Thoracic aorta (tissue), 2 donors: Measurements from ENCODE around the gene KIAA1755. TPM values are rescaled to one million over a fixed set of nuclear protein-coding genes. Genes with fewer than 3 reads are reported as not detected.

Source experiments
- ATAC-seq: fragments of 150-250 bp; one replicate; pipeline ENCODE4 v1.8.0; 2017; ENCODE audit warnings: low read depth; ENCODE audit not compliant: insufficient number of reproducible peaks, low FRiP score
- DNase-seq: peaks from one replicate; pipeline ENCODE4 v3.0.0-alpha.2; 2020; ENCODE audit warnings: low spot score
- H3K27ac ChIP-seq, 2 donors: fragments of 200-600 bp; sonication (generic); 1 replicate in 1 of 2; 2 replicates in 1 of 2; pipeline ENCODE4 v1.5.1; 2016; ENCODE audit warnings: mild to moderate bottlenecking in 2 of 2, moderate library complexity in 2 of 2
- H3K27me3 ChIP-seq: fragments of 200-600 bp; sonication (generic); replicated peaks from 2 replicates; pipeline ENCODE4 v1.6.0; 2016; ENCODE audit warnings: mild to moderate bottlenecking; ENCODE audit not compliant: insufficient read depth
- H3K36me3 ChIP-seq: fragments of 200-600 bp; sonication (generic); one replicate; pipeline ENCODE4 v1.5.1; 2016
- H3K4me1 ChIP-seq, 2 donors: fragments of 200-600 bp; sonication (generic); 1 replicate in 1 of 2; 2 replicates in 1 of 2; pipeline versions ENCODE4 v1.5.1 to v1.6.0; 2016; ENCODE audit warnings: low read depth in 2 of 2, mild to moderate bottlenecking in 1 of 2; ENCODE audit not compliant: control insufficient read depth in 1 of 2
- H3K4me3 ChIP-seq: fragments of 200-600 bp; sonication (generic); 2 replicates; pipeline ENCODE4 v1.5.1; 2016; ENCODE audit warnings: mild to moderate bottlenecking
- H3K9me3 ChIP-seq: fragments of 200-600 bp; sonication (generic); 2 replicates; pipeline ENCODE4 v1.5.1; 2016
- CTCF ChIP-seq: fragments of 200-600 bp; sonication (generic); IDR thresholded peaks from one replicate; pipeline ENCODE4 v1.5.1; 2019; ENCODE audit warnings: antibody characterized with exemption
- total RNA-seq, 2 donors: library from RNA; depleted of rRNA; stranded (reverse); fragments of >200 nt; gene quantifications; one replicate each; pipeline versions ENCODE4 v1.1.0 to v1.2.3, GENCODE V29; 2016

Gene KIAA1755
- total RNA-seq, 2 donors from 2014 or later: 11.0 to 45.4 TPM

- TF ChIP-seq CTCF: no peak
- no peak for DNase-seq
- Histone ChIP-seq H3K4me3 (no peak overlapping the region), H3K27ac (no peak overlapping the region), H3K36me3 (peaks cover 55% of the 10 kb centered on the region), H3K27me3 (no peaks in the 10 kb centered on the region), H3K9me3 (peaks cover 11% of the 10 kb centered on the region), H3K4me1 (no peaks in the 10 kb centered on the region)
- ATAC-seq: no peak
Measured at GRCh38 chr20:38238829-38239228, 21.7 kb downstream of the KIAA1755 start.

- H3K27me3 ChIP-seq: no peaks in the 10 kb centered on the region
- H3K9me3 ChIP-seq: peaks cover 3% of the 10 kb centered on the region
- DNase-seq: no peak
- peaks cover 45% of the 10 kb centered on the region for H3K36me3 ChIP-seq
- H3K27ac ChIP-seq: no peak overlapping the region
- ATAC-seq: no peak
- H3K4me3 ChIP-seq: no peak overlapping the region
- no peak for TF ChIP-seq CTCF
- no peaks in the 10 kb centered on the region for H3K4me1 ChIP-seq
Measured at GRCh38 chr20:38237381-38237780, 23.2 kb downstream of the KIAA1755 start.

- ATAC-seq: no peak
Measured at GRCh38 chr20:38231531-38232121, 28.9 kb downstream of the KIAA1755 start.

GRCh38 chr20:38230957-38231526 is 29.5 kb downstream of the KIAA1755 start:
- H3K4me1 ChIP-seq: peaks cover 0 to 4% of the 10 kb centered on the region in 2 donors
- no peak overlapping the region for H3K4me3 ChIP-seq
- no peak overlapping the region for H3K27ac ChIP-seq
- H3K36me3 ChIP-seq: peaks cover 27% of the 10 kb centered on the region
- DNase-seq: no peak
- no peaks in the 10 kb centered on the region for H3K27me3 ChIP-seq
- no peak for TF ChIP-seq CTCF
- no peak for ATAC-seq
- no peaks in the 10 kb centered on the region for H3K9me3 ChIP-seq

More at GRCh38 chr20:38231531-38232121, 28.9 kb downstream of the KIAA1755 start:
- TF ChIP-seq CTCF: no peak
- Histone ChIP-seq H3K4me1 (peaks cover 0 to 4% of the 10 kb centered on the region in 2 donors), H3K4me3 (no peak overlapping the region), H3K36me3 (peaks cover 22% of the 10 kb centered on the region), H3K27ac (no peak overlapping the region), H3K9me3 (no peaks in the 10 kb centered on the region), H3K27me3 (no peaks in the 10 kb centered on the region)
- DNase-seq: no peak

GRCh38 chr20:38230253-38230551 is 30.3 kb downstream of the KIAA1755 start:
- ATAC-seq: no peak
- no peak for DNase-seq
- Histone ChIP-seq H3K27ac (no peak overlapping the region), H3K9me3 (no peaks in the 10 kb centered on the region), H3K27me3 (no peaks in the 10 kb centered on the region), H3K4me3 (no peak overlapping the region), H3K36me3 (peaks cover 27% of the 10 kb centered on the region), H3K4me1 (peaks cover 0 to 4% of the 10 kb centered on the region in 2 donors)
- TF ChIP-seq CTCF: no peak
